ENCODE data around the gene DOK7. TPM values are rescaled to one million over a fixed set of nuclear protein-coding genes. Genes with fewer than 3 reads are reported as not detected.

The DOK7 gene
- not detected in 2 replicates for total RNA-seq

DNA sequence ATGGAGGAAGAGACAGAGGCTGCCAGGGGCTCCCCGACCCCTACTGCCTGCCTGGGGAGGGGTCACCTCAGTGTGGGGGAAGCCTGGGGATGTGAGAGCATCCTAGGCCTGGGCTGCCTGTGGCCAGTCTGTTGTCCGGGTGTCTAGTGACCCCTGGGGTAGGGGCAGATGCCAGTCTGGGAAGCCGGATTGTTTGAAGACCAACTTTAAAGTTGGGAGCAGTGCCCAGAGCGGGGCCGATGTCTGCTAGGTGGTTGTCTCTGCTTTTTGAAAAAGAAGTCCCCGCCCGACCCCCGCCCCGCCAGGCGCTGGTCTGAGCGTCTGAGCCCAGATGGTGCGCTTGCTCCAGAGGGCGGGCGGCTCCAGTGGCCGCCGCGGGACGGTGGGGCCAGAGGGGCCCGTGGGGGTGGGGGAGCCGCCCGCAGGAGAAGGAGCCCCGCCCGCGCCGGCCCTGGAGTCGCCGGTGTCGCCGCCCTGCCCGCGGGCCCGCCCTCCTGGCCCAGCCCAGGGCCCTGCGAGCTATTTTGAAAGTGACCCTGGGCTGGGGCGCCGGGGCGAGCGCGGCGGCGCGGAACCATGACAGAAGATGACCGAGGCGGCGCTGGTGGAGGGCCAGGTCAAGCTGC is at the start of gene DOK7:
Gene DOK7 (plus strand): TSS at position 517 of the 626 bp plus-strand sequence. CDS start 70 bp downstream, at position 587.
- no peak for DNase-seq (ENCODE audit: low read depth in 2 of 2)

- DNase-seq (ENCODE audit: low read depth in 2 of 2) = no peak
Measured at GRCh38 chr4:3413675-3414420, 49.3 kb upstream of the DOK7 start.

- no peak for DNase-seq (ENCODE audit: low read depth in 2 of 2)
Measured at GRCh38 chr4:3414421-3415279, 48.5 kb upstream of the DOK7 start.

GRCh38 chr4:3415471-3416141 is 47.5 kb upstream of the DOK7 start:
- no peak for DNase-seq (ENCODE audit: low read depth in 2 of 2)

DNA sequence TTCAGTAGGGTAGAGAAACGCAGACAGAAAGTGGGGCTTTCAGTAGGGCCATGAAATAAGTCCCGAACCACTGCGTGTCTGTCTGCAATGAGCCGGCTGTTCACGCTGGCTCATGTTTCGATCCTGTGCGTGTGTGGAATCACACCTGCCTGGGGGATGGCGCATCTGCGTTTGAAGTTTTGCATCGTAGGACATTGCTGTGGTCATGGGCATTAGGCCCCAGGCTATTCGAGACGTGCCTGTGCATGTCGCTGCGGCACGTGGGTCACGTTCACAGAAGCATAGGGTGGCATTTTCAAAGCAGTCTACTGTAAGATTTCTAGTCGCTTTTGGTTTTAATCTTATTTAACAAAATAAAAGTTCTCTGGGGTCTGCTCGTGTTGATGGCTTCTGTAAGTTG is 46.8 kb upstream of the DOK7 start:
- no peak for DNase-seq (ENCODE audit: low read depth in 2 of 2)

- DNase-seq (ENCODE audit: low read depth in 2 of 2) = no peak
Measured at GRCh38 chr4:3416821-3417221, 46.3 kb upstream of the DOK7 start.

GRCh38 chr4:3417448-3417847 is 45.7 kb upstream of the DOK7 start:
- DNase-seq (ENCODE audit: low read depth in 2 of 2) = no peak

DNA sequence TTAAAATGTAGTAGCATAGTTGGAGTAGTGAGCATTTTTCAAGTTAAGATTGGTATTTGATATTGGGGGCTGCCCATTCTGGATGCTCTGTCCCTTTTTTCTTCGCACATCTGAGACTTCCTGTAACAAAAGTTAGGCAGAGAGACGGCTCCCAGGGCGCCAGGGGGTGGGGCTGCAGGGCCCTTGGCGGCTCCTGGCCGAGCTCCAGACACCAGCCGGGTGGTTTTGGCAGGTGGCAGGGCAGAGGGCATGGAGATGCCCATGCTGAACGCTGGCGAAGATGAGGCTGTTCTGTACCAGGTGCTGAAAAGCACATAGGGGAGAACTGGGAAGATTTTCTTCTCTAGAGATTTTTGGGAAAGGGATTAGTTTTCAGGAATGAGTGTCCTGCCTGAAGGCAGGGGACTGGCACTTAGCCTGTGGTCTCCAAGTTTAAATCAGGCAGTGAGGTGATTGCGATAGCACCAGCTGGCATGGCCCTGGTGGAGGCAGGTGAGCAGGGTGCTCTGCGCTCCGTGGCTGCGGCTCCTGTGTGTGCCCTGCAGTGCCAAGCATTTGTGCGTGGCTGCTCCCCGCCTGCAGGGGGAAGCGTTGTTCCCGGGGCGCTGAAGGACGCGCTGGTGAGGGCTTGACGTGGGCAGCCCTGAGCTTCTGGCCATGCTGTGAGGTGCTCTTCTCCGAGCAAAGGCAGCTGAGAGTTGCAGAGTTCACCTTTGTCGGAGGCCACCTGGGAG is 44.9 kb upstream of the DOK7 start:
- DNase-seq (ENCODE audit: low read depth in 2 of 2) = no peak

- no peak for DNase-seq (ENCODE audit: low read depth in 2 of 2)
Measured at GRCh38 chr4:3419836-3420605, 43.1 kb upstream of the DOK7 start.

DNA sequence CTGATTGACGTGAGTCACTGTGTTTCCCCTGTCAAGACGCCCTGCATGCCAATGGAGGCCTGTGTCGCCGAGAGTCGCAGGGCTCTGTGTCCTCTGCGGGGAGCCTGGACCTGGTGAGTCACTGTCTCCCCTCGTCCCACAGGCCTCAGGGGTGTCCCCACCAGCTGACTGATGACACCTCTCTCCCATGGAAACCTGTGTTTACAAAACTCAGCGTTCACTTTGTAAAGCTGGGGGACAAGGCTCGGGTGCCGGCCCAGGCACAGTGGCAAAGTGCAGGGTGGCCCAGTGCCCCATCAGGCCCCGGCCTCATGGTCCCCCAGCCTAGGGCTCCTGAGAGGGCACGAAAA is 42.5 kb upstream of the DOK7 start:
- no peak for DNase-seq (ENCODE audit: low read depth in 2 of 2)

DNA sequence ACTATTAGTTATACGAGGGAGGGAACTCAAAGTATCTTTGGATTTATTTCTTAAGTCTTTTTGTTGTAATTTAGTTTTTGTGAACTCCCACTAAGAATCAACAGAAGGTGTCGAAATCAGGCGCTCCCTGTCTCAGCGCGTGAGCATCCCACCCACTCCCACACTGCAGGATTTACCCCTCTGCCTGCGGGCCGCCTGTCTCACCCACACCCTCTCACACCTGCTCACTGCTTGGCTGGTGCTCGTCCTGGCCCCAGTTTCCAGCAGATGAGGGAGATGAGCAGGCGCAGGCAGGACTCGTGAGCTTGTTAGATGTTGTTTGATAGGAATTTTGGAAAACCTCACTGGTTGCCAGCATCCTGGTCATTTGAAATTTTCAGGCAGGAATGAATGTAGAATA is 42.1 kb upstream of the DOK7 start:
- DNase-seq (ENCODE audit: low read depth in 2 of 2) = no peak

- no peak for DNase-seq (ENCODE audit: low read depth in 2 of 2)
Measured at GRCh38 chr4:3421470-3421869, 41.6 kb upstream of the DOK7 start.

- DNase-seq (ENCODE audit: low read depth in 2 of 2) = no peak
Measured at GRCh38 chr4:3422241-3422801, 40.8 kb upstream of the DOK7 start.

DNA sequence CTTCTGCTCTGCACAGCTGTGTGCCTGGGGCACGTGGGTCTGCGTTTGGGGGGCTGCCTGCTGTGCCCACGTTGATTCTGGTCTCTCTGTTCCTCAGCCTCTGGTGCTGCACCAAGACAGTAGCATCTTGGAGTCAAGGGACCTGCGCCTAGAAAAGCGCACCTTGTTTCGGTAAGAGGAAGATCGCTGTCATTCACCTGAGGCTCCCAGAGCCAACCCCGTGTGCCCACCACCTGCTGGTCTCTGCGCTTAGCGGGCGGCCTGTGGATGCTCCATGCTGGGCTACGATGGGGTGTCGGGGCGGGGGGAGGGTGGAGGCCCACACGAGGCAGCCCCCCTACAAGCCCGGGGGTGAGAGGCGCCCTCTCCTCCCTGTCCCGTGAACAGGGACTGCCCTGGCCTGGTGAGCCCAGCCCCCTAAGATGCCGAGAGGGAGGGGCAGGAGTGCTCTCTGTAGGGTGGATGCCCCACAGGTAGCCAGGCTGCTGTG is 40.3 kb upstream of the DOK7 start:
- DNase-seq (ENCODE audit: low read depth in 2 of 2) = no peak

DNA sequence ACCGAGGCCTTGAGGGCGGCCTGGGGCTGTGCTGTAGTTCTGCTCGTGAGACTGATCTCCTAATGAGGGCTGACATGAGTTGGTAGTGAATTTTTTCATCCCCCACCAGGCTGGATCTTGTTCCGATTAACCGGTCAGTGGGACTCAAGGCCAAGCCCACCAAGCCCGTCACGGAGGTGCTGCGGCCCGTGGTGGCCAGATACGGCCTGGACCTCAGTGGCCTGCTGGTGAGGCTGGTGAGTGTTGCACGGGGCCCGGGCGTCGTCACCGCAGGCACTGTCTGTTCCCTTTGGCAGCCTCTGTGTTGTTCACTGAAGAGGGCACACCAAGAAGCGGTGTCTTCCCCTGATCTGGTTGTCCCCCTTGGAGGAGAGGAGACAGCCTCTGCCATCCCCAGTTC is 39.7 kb upstream of the DOK7 start:
- DNase-seq (ENCODE audit: low read depth in 2 of 2) = no peak

GRCh38 chr4:3423952-3424351 is 39.2 kb upstream of the DOK7 start:
- no peak for DNase-seq (ENCODE audit: low read depth in 2 of 2)

DNA sequence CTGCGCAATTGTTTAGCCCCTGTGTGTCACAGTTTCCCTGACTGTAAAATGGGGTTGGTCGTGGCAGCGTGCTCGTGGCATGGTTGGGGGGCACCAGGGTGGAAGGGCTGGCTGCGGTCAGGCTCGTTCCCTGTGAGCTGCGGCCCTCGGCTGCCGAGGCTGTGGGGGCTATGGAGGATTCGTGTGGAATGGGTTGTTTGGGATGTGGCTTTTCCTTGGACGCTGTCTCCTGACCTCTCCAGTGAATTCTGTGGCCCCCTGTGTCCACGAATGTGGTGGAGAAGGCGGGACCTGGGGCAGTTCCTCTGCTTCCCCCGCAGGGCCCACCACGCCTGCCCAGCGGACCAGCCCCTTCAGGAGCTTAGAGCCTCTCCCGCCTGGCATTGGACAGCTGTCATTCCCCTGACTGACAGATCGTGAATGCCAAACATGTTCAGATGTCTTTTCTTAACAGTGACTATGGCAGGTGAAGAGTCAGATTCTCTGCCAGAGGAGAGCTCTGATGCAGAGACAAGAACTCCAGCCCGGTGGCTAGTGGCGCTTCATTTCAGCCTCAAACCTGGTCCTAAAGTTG is 38.5 kb upstream of the DOK7 start:
- no peak for DNase-seq (ENCODE audit: low read depth in 2 of 2)

DNA sequence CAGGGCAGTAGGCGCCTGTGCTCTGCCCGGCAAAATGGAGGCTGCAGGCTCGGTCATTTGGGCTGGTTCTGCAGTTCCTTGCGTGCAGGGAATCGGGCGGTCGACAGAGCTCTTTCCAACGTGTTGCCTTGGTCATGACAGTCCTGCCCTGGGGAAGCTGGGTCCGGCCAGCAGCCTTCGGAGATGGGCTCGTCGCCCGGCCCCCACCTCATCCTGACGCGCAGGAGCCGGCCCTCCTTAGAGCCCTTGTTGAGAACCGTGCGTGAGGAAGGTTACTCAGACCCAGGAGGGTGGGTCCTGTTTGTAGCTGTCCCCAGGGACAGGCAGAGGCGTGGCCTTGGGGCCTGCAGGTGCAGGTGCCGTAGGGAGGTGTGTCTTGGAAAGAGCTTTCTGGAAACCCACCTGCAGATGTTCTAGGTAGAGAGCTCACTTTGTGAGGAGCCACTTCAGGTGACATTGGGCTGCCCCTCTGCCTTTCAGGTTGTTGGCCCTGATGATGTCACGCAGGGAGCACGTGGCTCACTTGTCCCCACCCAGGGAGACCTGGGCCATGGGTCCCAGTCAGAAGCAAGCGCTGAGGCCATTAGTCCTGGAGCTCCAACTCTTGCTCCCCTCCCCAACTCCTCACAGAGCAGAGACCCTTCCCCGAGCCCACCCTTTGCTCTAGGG is 36.5 kb upstream of the DOK7 start:
- DNase-seq (ENCODE audit: low read depth in 2 of 2) = no peak

DNA sequence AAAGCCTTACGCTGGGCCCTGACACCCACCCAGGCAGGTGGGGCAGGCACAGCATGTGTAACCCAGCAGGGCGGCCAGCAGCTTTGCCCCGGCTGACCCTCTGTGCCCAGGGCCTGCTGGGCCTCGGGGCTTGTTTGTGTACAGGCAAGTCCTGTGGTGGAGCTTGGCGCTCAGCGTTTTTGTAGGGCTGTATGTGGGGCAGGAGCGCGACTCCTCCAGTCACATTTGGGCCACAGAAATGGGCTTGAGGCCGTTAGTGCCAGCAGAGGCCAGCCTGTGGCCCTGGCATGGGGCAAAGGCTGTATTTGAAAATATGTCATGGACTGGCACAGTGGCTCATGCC is 36.0 kb upstream of the DOK7 start:
- no peak for DNase-seq (ENCODE audit: low read depth in 2 of 2)

All from lung microvascular endothelial cell (primary cell).